ENCODE results near the gene ASTL.

The ASTL gene

DNA sequence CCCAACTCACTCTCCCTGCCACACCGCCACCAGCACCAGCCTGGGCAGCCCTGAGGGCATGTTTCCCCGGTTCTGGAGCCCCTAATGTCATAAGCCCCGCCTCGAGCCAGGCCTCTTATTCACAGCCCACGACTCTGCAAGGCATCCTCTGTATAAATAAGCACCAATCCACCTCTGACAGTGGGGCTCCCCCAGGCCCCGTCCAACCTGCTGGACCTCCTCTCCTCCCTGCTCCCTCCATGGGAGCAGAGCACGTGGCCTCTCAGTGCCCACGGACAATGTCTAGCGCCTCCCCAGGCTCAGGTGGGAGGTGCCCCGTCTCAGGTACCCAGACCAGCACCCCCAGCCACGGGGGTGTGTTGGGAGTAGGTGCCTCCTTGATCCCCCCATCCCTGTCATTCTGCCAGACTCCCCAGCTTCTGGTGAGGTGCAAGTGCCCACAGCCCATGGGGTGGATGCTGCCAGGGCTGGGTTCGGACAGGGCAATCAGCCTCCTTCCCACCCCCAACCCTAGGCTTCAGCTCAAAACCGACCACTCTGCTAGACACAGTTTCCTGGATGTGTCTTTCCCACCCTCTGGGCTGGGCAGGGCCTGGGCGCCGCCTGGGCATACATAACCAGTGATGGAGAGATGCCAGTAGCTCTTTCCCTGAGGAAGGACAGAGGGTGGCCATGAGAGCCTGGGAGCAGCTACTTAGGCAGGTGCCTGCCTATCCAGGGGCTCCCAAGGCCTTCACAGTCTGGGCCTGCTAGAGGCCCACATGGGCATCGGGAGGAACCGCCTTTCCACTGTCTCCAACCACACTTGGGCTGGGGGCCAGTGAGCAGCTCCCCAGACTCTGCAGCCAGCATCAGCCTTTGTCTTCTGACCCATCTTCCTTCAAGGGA lies 20.4 kb downstream of the ASTL start:
- Histone ChIP-seq H3K9me3 (ENCODE audit: severe bottlenecking) (no peaks in the 10 kb centered on the region), H3K4me3 (ENCODE audit: severe bottlenecking) (no peak overlapping the region), H3K36me3 (ENCODE audit: low read depth) (no peaks in the 10 kb centered on the region), H3K4me1 (ENCODE audit: insufficient read depth, poor library complexity, severe bottlenecking) (no peaks in the 10 kb centered on the region), H3K27me3 (ENCODE audit: insufficient read depth, poor library complexity, severe bottlenecking) (no peaks in the 10 kb centered on the region), H3K27ac (ENCODE audit: poor library complexity, severe bottlenecking) (no peak overlapping the region)
- DNase-seq (ENCODE audit: low spot score), result peak; percentile 47
- TF ChIP-seq, protein P1, sequence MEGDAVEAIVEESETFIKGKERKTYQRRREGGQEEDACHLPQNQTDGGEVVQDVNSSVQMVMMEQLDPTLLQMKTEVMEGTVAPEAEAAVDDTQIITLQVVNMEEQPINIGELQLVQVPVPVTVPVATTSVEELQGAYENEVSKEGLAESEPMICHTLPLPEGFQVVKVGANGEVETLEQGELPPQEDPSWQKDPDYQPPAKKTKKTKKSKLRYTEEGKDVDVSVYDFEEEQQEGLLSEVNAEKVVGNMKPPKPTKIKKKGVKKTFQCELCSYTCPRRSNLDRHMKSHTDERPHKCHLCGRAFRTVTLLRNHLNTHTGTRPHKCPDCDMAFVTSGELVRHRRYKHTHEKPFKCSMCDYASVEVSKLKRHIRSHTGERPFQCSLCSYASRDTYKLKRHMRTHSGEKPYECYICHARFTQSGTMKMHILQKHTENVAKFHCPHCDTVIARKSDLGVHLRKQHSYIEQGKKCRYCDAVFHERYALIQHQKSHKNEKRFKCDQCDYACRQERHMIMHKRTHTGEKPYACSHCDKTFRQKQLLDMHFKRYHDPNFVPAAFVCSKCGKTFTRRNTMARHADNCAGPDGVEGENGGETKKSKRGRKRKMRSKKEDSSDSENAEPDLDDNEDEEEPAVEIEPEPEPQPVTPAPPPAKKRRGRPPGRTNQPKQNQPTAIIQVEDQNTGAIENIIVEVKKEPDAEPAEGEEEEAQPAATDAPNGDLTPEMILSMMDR (IDR thresholded peaks at IDR 0.05; ENCODE audit: poor library complexity, severe bottlenecking), result no peak
- peak; percentile 28; the same call in 1 of the 3 replicates for ATAC-seq (ENCODE audit: low read depth)

- no peaks in the 10 kb centered on the region for H3K27me3 ChIP-seq (ENCODE audit: insufficient read depth, poor library complexity, severe bottlenecking)
- H3K36me3 ChIP-seq (ENCODE audit: low read depth), result no peaks in the 10 kb centered on the region
- H3K4me3 ChIP-seq (ENCODE audit: severe bottlenecking), result peak overlapping the region; percentile 46
- no peak overlapping the region for H3K27ac ChIP-seq (ENCODE audit: poor library complexity, severe bottlenecking)
- no peaks in the 10 kb centered on the region for H3K4me1 ChIP-seq (ENCODE audit: insufficient read depth, poor library complexity, severe bottlenecking)
- TF ChIP-seq, protein P1 (IDR thresholded peaks at IDR 0.05; ENCODE audit: poor library complexity, severe bottlenecking), result peak; percentile 95
- DNase-seq (ENCODE audit: low spot score) (peak; percentile 24), ATAC-seq (ENCODE audit: low read depth) (peak; percentile 69)
- H3K9me3 ChIP-seq (ENCODE audit: severe bottlenecking), result no peaks in the 10 kb centered on the region
Measured at GRCh38 chr2:96116879-96117533, 21.3 kb downstream of the ASTL start.

DNA sequence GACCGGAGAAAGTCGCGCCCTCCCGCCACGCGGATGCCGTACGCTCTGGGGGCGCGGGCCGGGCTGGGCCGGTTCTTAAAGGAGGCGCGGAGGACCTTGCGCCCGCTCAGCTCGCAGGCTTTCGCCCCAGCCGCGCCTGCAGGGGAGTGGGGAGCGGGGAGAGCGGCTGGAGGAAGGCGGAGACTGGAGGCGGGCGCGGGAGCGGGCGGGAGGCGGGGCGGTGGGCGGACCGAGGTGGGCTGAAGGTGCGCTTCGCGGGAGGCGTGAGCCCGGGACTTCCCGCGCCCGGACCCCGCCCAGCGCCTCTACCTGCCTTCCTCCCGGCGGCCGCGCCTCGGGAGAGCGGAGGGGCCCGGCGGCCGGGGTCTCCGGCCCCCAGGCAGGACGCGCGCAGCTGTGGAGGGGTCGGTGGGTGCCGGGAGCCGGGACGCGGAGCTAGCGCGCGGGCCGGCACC lies 21.9 kb downstream of the ASTL start, which contains the start of gene ADRA2B:
ADRA2B (minus strand) TSS at position 148 of the 455 bp plus-strand sequence. CDS start 422 bp downstream, outside the sequence.
- TF ChIP-seq, protein P1 (IDR thresholded peaks at IDR 0.05; ENCODE audit: poor library complexity, severe bottlenecking), result no peak
- Histone ChIP-seq H3K36me3 (ENCODE audit: low read depth) (no peaks in the 10 kb centered on the region), H3K27me3 (ENCODE audit: insufficient read depth, poor library complexity, severe bottlenecking) (no peaks in the 10 kb centered on the region), H3K27ac (ENCODE audit: poor library complexity, severe bottlenecking) (no peak within 1 kb of the TSS), H3K4me1 (ENCODE audit: insufficient read depth, poor library complexity, severe bottlenecking) (no peaks in the 10 kb centered on the region), H3K4me3 (ENCODE audit: severe bottlenecking) (peak within 1 kb of the TSS; percentile 46), H3K9me3 (ENCODE audit: severe bottlenecking) (no peaks in the 10 kb centered on the region)
- ATAC-seq (ENCODE audit: low read depth) (peak; percentile 68), DNase-seq (ENCODE audit: low spot score) (no peak)

DNA sequence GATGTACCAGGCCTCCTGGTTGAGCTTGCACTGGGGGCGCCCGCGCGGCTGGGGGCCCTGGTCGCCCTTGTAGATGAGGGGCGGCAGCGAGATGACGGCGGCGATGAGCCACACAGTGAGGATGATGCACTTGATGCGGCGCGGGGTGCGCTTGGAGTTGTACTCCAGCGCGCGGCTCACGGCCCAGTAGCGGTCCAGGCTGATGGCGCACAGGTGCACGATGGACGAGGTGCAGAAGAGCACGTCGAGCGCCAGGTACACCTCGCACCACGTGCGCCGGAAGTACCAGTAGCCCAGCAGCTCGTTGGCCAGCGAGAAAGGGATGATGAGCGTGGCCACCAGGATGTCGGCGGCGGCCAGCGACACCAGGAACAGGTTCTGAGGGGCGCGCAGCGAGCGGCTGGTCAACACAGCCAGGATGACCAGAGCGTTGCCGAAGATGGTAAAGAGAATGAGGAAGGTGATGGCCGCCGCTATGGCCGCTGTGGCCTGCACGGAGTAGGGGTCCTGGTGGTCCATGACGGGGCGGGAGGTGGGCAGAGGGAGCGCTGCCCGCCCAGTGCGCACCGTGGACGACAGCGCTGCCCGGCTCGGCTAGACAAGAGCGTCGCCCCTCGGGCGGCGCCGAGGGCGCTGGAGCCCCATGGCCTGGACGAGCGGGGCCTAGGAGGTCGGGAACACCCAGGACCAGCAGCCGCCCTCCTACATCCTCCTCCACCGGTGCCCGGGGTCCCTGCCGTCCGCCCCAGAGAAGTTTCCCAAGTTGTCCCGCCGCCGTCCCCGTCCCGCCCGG lies 22.5 kb downstream of the ASTL start:
- DNase-seq (ENCODE audit: low spot score) (peak; percentile 35), ATAC-seq (ENCODE audit: low read depth) (peak; percentile 4; the same call in 2 of the 3 replicates)
- Histone ChIP-seq H3K27me3 (ENCODE audit: insufficient read depth, poor library complexity, severe bottlenecking) (no peaks in the 10 kb centered on the region), H3K9me3 (ENCODE audit: severe bottlenecking) (no peaks in the 10 kb centered on the region), H3K4me3 (ENCODE audit: severe bottlenecking) (peak overlapping the region; percentile 46), H3K4me1 (ENCODE audit: insufficient read depth, poor library complexity, severe bottlenecking) (no peaks in the 10 kb centered on the region), H3K36me3 (ENCODE audit: low read depth) (no peaks in the 10 kb centered on the region), H3K27ac (ENCODE audit: poor library complexity, severe bottlenecking) (no peak overlapping the region)
- TF ChIP-seq, protein P1 (IDR thresholded peaks at IDR 0.05; ENCODE audit: poor library complexity, severe bottlenecking), result no peak

Measured in RWPE2 (cell line).